ENCODE results near the gene SYNGR3. TPM values are rescaled to one million over a fixed set of nuclear protein-coding genes. Genes with fewer than 3 reads are reported as not detected.
A peak's percentile ranks its signal among the peaks of the same experiment; 100 is the strongest.

Gene SYNGR3
- total and polyA plus RNA-seq, 2 of the 13 experiments (the other 11 are each of a cell fraction or from before 2014, with no cell fraction given) = 0.97 to 5.7 TPM

- TF ChIP-seq, protein P1, sequence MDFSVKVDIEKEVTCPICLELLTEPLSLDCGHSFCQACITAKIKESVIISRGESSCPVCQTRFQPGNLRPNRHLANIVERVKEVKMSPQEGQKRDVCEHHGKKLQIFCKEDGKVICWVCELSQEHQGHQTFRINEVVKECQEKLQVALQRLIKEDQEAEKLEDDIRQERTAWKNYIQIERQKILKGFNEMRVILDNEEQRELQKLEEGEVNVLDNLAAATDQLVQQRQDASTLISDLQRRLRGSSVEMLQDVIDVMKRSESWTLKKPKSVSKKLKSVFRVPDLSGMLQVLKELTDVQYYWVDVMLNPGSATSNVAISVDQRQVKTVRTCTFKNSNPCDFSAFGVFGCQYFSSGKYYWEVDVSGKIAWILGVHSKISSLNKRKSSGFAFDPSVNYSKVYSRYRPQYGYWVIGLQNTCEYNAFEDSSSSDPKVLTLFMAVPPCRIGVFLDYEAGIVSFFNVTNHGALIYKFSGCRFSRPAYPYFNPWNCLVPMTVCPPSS (IDR thresholded peaks at IDR 0.05) = no peak
- TF ChIP-seq PRMT3 (CRISPR knock-in tag; IDR thresholded peaks at IDR 0.05; ENCODE audit: borderline replicate concordance, low read depth) = peak; percentile 29; the same call in 1 of the 2 replicates
- TF ChIP-seq SSRP1 (CRISPR knock-in tag; IDR thresholded peaks at IDR 0.05) = peak; percentile 40; the same call in 1 of the 2 replicates
- 0 out of 4 replicates have a peak, but pooled peaks of 1 of the 2 experiments have one; percentile 24 for TF ChIP-seq POLR2A (IDR thresholded peaks at IDR 0.05; ENCODE audit: insufficient read depth in 1 of 2, low read depth in 2 of 2, low read length in 2 of 2)
- TF ChIP-seq, protein P2, sequence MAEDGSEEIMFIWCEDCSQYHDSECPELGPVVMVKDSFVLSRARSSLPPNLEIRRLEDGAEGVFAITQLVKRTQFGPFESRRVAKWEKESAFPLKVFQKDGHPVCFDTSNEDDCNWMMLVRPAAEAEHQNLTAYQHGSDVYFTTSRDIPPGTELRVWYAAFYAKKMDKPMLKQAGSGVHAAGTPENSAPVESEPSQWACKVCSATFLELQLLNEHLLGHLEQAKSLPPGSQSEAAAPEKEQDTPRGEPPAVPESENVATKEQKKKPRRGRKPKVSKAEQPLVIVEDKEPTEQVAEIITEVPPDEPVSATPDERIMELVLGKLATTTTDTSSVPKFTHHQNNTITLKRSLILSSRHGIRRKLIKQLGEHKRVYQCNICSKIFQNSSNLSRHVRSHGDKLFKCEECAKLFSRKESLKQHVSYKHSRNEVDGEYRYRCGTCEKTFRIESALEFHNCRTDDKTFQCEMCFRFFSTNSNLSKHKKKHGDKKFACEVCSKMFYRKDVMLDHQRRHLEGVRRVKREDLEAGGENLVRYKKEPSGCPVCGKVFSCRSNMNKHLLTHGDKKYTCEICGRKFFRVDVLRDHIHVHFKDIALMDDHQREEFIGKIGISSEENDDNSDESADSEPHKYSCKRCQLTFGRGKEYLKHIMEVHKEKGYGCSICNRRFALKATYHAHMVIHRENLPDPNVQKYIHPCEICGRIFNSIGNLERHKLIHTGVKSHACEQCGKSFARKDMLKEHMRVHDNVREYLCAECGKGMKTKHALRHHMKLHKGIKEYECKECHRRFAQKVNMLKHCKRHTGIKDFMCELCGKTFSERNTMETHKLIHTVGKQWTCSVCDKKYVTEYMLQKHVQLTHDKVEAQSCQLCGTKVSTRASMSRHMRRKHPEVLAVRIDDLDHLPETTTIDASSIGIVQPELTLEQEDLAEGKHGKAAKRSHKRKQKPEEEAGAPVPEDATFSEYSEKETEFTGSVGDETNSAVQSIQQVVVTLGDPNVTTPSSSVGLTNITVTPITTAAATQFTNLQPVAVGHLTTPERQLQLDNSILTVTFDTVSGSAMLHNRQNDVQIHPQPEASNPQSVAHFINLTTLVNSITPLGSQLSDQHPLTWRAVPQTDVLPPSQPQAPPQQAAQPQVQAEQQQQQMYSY (CRISPR knock-in tag; IDR thresholded peaks at IDR 0.05) = no peak
- TF ChIP-seq NONO (IDR thresholded peaks at IDR 0.05) = no peak
- TF ChIP-seq NONO (CRISPR knock-in tag; conservative IDR thresholded peaks at IDR 0.05) = 0 out of 2 replicates have a peak, but pooled peaks have one; percentile 8
- no peak for TF ChIP-seq CHD2 (IDR thresholded peaks at IDR 0.05; ENCODE audit: low read depth, low read length)
- TF ChIP-seq PLSCR1 (CRISPR knock-in tag; IDR thresholded peaks at IDR 0.05; ENCODE audit: borderline replicate concordance) = 0 out of 2 replicates have a peak, but pooled peaks have one; percentile 2
- TF ChIP-seq, protein P3, sequence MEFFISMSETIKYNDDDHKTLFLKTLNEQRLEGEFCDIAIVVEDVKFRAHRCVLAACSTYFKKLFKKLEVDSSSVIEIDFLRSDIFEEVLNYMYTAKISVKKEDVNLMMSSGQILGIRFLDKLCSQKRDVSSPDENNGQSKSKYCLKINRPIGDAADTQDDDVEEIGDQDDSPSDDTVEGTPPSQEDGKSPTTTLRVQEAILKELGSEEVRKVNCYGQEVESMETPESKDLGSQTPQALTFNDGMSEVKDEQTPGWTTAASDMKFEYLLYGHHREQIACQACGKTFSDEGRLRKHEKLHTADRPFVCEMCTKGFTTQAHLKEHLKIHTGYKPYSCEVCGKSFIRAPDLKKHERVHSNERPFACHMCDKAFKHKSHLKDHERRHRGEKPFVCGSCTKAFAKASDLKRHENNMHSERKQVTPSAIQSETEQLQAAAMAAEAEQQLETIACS (CRISPR knock-in tag; IDR thresholded peaks at IDR 0.05) = no peak
- no peak for TF ChIP-seq ZFP37 (CRISPR knock-in tag; IDR thresholded peaks at IDR 0.05; ENCODE audit: borderline replicate concordance)
- TF ChIP-seq, protein P4, sequence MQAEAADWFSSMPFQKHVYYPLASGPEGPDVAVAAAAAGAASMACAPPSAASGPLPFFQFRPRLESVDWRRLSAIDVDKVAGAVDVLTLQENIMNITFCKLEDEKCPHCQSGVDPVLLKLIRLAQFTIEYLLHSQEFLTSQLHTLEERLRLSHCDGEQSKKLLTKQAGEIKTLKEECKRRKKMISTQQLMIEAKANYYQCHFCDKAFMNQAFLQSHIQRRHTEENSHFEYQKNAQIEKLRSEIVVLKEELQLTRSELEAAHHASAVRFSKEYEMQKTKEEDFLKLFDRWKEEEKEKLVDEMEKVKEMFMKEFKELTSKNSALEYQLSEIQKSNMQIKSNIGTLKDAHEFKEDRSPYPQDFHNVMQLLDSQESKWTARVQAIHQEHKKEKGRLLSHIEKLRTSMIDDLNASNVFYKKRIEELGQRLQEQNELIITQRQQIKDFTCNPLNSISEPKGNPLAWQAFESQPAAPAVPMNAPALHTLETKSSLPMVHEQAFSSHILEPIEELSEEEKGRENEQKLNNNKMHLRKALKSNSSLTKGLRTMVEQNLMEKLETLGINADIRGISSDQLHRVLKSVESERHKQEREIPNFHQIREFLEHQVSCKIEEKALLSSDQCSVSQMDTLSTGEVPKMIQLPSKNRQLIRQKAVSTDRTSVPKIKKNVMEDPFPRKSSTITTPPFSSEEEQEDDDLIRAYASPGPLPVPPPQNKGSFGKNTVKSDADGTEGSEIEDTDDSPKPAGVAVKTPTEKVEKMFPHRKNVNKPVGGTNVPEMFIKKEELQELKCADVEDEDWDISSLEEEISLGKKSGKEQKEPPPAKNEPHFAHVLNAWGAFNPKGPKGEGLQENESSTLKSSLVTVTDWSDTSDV (CRISPR knock-in tag; IDR thresholded peaks at IDR 0.05) = no peak
Measured at GRCh38 chr16:1963806-1964505, 25.8 kb upstream of the SYNGR3 start (continued).

Data from HepG2 (cell line).